HG02884 (cell line): ENCODE measurements around the gene SMIM44.

Source experiments
- ATAC-seq: cut with Tn5 transposase; IDR thresholded peaks from one replicate; pipeline ENCODE4 v1.9.1; 2021; ENCODE audit warnings: mild to moderate bottlenecking, moderate library complexity; ENCODE audit not compliant: unreplicated experiment

The SMIM44 gene

GRCh38 chr19:3478409-3479176 lies 4.6 kb downstream of the SMIM44 start:
- no peak for ATAC-seq

GRCh38 chr19:3477951-3478350 lies 5.3 kb downstream of the SMIM44 start:
- no peak for ATAC-seq

GRCh38 chr19:3477506-3477905 lies 5.7 kb downstream of the SMIM44 start:
- ATAC-seq, result no peak

GRCh38 chr19:3476830-3477229 lies 6.4 kb downstream of the SMIM44 start:
- no peak for ATAC-seq

GRCh38 chr19:3475449-3475848 lies 7.8 kb downstream of the SMIM44 start:
- no peak for ATAC-seq

- no peak for ATAC-seq
These were observed 8.6 kb downstream of the SMIM44 start for GRCh38 chr19:3474614-3475013.

- no peak for ATAC-seq
These were observed 9.2 kb downstream of the SMIM44 start for GRCh38 chr19:3474010-3474409.

GRCh38 chr19:3471954-3472655 lies 11.1 kb downstream of the SMIM44 start:
- ATAC-seq, result no peak

- ATAC-seq, result no peak
These were observed 12.6 kb downstream of the SMIM44 start for GRCh38 chr19:3470500-3471128.

GRCh38 chr19:3469638-3470499 lies 13.4 kb downstream of the SMIM44 start:
- no peak for ATAC-seq

GRCh38 chr19:3468211-3468610 lies 15.0 kb downstream of the SMIM44 start:
- ATAC-seq, result no peak

- no peak for ATAC-seq
These were observed 15.6 kb downstream of the SMIM44 start for GRCh38 chr19:3467437-3468198.

- ATAC-seq, result no peak
These were observed 16.6 kb downstream of the SMIM44 start for GRCh38 chr19:3466635-3467034.

- ATAC-seq, result no peak
These were observed 17.7 kb downstream of the SMIM44 start for GRCh38 chr19:3465552-3465951.

- no peak for ATAC-seq
These were observed 18.5 kb downstream of the SMIM44 start for GRCh38 chr19:3464587-3465235.

- ATAC-seq, result no peak
These were observed 19.3 kb downstream of the SMIM44 start for GRCh38 chr19:3463714-3464586.

GRCh38 chr19:3462991-3463713 lies 20.1 kb downstream of the SMIM44 start:
- ATAC-seq, result no peak

GRCh38 chr19:3459965-3460582 lies 23.2 kb downstream of the SMIM44 start:
- ATAC-seq, result no peak
